Cerebellar cortex (tissue), 1 donor: ENCODE measurements around the gene ADAMTS7.
"Not testable (repeated sequence)": the region's sequence is repeated elsewhere in the genome, so short reads cannot be mapped to it uniquely, and the experiment has no call there.

Source experiments
- DNase-seq: peaks from one replicate; pipeline ENCODE4 v3.0.0-alpha.2; 2015; ENCODE audit warnings: low spot score

ADAMTS7 gene

DNA sequence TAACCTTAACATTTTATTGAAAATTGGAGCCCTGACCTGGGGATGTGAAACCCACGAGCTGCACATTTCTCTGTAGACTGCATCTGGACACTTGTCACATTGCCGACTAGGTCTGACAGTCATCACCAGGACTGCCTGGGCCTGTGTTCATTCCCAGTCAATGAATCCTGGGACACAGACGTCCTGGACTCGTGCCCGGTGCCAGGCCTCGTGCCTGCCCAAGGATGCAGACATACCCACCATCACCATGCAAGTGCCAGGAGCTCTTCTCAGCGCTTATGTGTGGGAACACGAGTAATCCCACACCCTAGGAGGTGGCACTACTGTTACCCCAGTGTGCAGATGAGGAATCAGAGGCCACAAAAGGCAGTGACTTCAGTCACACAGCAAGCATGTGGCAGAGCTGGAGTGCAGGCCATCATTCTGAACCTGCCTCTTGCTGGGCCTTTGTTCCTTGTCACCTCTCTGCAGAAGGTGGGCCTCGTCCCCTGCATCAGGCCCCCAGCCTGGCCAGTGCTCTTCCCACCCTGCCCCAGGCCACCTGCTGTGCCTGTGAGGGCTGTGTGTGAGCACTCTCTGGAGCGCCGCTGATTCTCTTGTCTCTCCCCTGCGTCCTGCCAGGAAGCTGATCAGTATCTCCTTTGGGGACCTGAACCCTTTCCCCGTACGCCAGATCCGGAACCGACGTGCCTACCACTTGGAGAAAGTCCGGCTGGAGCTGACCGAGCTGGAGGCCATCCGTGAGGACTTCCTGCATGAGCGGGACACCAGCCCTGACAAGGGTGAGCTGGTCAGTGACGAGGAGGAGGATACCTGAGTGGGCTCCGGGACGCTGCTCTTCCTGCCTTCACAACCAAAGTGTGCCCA is 58.5 kb downstream of the ADAMTS7 start:
- DNase-seq: no peak

DNA sequence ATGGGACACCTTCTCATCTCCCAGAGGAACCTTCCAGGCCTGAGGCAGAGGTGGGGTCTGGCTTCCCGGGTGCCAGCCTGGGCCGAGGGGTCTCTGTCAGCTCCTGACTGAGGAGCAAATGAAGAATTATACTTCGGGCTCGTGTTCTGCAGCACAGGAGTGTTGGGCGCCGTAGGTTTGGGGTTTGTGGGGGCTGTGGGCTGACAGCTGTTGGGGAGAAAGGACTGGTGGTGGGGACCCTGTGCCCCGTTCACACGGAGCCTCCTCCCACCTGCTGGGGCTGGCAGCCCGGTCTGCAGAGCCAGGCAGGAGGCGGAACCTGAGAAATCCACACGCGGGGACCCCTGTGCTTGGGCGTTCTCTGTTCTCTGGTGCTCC is 59.7 kb downstream of the ADAMTS7 start:
- DNase-seq: no peak

DNA sequence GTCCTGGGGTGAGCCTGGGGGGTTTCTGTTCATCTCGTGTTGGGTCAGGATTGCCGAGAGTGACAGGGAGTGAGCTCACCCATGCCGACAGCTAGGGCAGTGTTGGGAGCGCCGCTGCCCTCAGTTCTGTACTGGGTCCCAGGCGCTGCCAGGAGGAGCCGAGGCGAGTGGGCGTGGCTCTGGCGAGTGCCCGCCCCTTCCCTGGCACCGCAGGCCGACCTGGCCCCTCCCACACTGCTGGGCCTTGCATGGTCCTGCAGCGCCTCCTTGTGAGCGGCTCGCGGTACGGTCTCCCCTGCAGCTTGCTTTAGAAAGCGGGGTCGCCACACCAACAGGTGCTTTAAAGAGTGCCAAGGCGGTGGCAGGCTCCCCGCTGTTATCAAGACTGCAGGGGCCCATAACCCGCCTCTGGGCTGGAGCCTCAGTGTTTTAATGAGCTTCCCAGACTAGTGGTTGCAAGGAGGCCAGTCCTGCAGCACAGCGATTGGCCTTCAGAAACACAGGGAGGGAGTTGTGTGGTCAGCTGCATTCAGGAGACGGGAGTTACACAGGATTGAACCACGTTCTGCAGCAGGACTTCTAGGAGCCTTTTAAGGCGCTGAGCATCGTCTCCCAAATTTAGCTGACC is 60.2 kb downstream of the ADAMTS7 start:
- peak; percentile 85 for DNase-seq

DNA sequence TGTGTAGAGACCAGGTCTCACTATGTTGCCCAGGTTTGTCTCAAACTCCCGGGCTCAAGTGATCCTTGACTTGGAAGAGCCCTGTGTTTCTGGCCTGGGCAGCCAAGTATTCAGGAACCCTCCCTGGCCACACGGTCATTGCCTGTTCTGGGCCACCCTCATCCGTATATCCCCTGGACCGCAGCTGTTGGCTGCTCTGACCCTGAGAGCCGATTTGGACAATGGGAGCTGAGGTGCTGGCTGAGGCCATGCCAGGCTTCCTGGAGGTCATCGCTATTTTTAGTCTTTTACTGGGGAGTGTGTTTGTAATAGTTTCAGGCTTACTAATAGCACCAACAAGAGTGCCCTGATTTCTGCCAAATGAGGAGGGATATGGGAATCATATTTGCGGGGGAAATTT is 60.7 kb downstream of the ADAMTS7 start:
- DNase-seq: no peak

DNA sequence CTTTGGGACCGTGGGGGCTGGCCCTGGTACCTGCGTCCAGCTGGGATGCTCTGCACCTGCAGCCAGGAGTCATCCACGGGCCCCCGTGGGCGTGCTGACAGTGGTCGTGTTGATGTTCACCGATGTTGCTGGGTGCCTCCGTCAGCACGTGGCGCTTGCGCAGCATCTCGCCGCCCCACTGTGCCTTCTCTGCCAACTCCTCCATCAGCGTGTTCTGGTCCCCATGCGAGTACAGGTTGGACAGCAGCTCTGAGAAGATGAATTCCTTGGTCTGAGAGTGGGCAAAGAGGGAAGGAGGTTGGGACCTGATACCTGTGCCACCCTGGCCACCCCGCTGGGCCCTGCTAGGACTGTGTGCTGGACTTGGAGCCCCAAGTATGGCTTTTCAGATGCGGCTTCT is 61.4 kb downstream of the ADAMTS7 start:
- no peak for DNase-seq

DNA sequence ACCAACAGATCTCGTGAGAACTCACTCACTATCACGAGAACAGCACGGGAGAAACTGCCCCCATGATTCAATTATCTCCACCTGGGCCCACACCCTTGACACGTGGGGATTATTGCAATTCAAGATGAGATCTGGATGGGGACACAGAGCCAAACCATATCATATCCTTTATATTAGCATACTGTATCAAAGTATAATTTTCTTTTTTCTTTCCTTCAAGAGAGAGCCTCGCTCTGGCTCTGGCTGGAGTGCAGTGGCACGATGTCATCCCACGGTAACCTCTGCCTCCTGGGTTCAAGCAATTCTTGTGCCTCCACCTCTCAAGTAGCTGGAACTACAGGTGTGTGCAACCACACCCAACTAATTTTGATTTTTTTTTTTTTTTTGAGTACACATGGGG is 63.4 kb downstream of the ADAMTS7 start:
- DNase-seq: not testable (repeated sequence)

DNA sequence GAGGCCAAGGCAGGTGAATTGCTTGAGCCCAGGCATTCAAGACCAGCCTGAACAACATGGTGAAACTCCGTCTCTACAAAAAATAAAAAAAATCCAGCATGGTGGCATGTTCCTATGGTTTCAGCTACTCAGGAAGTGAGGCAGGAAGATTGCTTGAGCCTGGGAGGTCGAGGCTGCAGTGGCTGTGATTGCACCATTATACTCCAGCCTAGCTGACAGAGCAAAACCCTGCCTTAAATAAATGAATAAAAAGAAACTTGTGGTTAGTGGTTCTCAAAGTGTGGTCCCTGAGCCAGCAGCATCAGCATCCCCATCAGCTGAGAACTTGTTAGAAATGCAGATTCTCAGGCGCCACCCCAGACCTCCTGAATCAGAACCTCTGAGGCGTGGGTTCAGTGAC is 69.6 kb downstream of the ADAMTS7 start:
- DNase-seq: not testable (repeated sequence)

DNA sequence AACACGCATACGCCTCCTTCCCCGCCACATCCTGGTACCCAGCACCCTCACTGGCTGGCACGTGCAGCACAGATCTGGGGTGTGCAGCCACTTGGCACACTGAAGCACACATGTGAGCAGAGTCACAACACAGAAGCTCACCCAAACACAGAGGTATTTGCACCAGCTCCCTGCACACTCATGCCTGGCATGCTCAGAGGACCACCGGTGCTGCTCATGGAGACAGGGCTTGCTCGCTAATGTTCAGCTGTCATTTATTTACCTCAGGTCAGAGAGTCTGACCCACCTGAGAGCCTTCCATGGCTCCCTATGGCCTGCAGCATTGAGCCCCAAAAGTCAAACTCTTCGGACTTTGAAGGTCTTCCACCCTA is 70.4 kb downstream of the ADAMTS7 start:
- no peak for DNase-seq

DNA sequence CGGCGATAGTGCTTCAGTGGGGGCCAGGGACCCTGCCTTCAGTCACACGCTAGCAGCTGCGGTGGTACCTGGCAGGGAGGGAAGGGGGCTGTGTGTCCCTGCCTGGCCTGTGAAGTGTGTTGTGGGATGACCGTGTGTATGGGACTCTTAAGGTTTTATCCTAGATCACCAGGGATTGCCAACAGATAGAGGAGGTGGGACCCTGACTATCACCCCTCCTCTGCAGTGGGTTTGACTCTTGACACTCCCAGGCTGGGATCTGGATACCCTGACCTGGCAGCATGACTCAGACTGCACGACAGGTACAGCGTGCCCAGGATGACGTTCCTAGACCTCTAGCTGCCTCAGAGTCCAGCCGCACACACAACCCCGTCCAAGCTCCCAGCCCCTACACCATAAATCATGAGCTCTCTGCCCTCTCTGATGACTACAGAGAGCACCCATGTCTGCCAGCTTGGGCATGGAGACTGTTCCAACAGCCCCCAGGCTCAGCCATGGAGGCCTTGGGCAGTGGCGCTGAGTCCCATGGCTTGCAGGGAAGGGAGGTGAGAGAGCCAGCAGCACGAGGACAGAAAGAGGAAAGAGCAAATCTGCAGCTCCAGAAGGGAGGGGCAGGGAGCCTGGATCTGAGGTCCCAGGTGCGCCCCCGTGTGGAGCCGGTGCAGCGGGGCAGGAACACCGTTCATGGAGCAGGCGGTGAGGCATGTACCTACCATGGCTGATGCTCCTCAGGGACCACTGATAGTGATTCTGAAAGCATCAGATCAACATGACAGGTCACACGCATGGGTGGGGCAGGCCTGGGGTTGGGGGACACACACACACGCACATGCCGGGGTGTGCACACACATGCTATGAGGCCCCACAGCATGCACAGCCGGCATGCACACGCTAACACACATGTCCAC is 71.0 kb downstream of the ADAMTS7 start:
- peak; percentile 58 for DNase-seq

DNA sequence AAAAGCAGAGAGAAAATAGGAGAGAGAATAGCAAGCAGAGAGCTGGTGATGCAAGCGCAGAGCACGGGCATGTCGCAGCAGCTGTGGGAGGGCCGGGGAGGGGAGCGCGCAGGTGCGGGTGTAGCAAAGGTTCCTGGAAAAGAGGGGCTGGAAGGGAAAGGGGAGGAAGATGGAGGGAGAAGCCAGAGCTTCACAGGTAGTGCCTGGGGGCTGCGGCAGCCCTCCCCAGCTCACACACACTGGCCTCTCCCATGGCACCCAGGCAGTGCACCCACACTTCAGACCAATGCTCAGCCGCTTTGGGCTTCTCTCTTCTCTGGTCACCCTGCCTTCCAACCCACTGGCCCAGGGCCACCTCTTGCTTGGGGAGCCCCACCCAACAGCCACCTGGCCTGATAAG is 72.1 kb downstream of the ADAMTS7 start:
- no peak for DNase-seq

DNA sequence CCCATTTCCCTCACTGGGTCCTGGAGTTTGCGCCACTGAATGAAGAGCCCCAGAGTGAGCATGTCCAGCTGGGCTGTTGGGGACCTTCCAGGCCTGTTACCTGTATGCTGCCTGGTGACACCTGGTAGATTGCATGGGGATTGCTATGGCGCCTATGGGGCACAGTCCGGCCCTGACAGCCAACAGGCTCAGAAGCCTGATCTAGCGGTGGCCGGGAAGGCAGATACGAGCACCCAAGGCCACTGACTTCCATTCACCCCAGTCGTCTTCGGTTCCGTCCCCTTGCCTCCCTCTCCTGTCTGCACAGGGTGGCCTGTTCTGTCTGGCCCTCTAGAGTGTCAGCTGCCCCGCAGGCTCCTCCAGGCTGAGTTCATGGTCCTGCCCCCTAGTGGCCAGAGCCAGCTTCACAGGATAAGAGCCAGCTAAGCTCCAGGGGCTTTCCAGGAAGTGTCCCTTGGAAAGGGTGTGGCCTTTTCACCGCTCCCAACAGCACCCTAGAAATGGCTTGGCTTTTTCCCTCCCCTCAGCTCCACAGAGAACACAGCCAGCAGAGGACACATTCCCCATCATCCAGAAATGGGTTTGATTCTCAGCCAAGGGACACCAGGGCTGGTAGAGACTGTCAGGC is 73.2 kb downstream of the ADAMTS7 start:
- peak; percentile 56 for DNase-seq

DNA sequence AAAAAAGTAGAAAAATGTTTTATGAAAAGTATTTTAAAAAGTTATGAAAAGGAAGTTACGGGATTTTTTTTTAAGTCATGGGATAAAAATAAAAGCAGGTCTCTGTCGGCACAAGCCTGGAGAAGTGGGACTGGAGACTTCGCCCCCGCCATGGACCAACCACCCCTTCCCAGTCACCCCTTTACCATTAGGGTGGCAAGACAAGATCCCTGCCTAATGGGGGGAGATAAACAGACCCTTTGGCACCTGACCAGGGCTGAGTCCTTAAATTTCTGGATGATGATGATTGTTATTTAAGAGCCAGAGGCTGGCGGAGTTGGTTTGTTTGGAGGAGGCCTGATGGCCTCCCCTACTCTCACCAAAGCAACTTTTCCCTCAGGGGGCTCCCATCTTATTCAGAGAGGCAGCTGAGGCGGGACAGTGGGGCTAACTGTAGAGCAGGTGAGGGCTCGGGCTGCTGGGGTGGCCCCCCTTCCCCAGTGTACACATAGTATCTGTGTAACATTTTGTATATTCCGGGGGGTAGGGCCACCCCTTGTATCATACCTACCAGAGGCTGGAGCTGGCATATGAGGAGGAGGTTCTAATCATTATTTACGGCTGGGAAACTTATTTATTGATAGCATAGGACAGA is 74.0 kb downstream of the ADAMTS7 start:
- DNase-seq: no peak

DNA sequence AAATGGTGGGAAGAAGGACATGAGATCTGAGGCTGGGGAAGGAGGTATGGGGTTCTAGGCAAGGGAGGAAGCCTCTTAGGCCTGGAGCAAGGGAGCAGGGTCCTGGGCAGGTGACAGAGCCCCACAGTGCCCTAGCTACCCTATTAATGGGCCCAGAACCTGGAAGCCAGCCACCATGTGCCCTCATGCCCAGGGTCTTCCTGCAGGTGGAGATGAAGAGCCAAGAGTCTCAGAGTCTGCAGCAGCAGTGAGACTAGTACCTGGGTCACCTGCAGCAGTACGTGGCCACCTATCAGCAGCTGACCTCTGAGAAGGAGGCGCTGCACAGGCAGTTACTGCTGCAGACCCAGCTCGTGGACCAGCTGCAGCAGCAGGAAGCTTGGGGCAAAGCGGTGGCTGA is 75.0 kb downstream of the ADAMTS7 start:
- not testable (repeated sequence) for DNase-seq

DNA sequence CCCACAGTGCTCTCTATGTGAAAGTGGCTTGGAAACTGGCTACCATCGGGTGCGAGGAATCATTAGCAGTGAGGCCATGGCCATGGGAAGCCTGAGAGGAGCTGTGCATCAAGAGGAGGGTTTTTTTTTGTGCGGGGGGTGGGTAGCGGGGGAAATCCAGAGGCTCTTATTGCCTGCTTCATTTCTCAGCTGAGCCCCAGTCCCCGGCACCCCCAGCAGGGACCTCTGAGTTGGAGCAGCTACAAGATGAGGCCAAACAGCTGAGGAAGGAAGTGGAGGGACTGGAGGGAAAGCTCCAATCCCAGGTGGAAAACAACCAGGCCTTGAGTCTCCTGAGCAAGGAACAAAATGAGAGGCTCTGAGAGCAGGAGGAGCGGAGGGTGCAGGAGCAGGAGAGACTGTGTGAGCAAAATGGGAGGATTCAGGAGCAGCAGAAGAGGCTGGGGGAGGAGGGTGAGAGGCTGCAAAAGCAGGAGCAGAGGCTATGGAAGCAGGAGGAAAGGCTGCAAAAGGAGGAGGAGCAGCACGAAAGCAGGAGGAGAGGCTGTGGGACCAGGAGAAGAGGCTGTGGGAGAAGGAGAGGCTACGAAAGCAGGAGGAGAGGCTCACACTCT is 76.7 kb downstream of the ADAMTS7 start:
- DNase-seq: no peak

DNA sequence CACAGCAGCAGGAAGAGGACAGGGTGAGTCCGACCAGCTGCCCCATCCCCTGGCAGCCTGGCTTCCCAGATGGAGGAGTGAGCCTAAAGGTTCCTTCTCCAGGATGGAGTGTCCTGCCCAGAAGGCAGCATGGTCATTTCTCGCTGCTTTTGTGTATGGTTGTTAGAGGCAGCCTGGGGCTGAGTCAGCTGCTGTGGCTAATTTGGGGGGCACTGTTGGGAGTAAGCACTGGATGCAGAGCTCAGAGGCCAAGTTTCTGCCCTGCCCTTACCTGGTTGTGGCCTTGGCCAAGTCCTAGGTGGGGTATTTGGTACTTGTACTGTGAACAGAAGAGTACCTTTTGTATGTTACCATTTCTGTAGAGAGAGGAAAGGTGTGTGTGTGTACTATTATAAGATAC is 78.6 kb downstream of the ADAMTS7 start:
- DNase-seq: no peak

DNA sequence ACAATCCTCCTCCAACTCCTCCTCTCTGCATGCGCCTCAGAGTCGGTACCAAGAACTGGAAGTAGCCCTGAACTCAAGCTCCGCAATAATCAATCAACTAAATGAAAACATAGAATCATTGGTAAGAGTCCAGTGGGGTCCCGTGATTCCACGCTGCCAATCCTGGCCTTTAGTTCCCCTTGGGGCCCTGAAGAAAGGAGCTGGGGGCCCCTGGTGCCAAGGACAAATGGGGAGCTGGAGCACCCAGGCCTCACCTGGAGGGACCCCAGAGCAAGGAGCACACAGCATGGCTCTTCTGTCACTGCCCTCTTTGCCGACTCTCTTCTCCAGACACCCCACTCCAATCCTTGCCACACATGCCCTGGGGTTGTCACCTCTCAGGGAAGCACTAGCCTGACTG is 80.3 kb downstream of the ADAMTS7 start:
- no peak for DNase-seq

DNA sequence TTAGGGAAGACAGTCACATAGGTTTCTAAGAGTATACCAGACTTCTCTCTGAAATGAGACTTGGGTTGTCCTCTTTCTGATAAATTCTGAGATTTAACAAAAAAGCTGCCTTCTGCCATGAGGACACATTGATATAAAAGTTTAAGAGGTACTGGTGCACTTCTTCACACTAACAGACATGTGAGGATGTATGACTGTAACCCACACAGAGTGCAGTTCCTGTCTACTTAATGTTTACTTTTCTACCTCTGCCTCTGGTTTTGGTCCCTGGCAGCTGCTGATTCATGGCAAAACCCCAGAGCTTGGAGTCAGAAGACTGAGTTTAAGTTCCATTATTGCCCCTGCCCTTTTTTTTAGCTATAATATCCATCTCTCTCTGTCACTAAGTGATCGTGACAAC is 82.8 kb downstream of the ADAMTS7 start:
- DNase-seq: not testable (repeated sequence)

DNA sequence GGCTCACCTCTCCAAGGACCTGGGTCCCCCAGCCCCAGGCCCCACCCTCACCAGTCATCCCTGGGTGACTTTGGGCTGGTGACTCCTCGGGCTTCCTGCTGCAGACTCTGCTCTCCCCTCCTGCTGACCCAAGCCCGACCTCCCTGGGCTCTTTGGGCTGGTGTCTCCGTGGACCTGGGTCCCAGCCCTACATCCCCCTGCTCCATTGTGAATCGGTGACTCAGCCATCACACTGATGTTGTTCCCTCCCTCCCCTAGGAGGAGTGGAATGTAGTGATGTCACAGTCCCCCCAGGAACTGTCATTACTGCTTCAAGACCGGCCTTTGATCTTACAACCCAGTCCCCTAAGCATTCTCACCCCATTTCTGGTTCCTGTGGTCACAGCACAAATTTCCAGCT is 83.7 kb downstream of the ADAMTS7 start:
- no peak for DNase-seq

DNA sequence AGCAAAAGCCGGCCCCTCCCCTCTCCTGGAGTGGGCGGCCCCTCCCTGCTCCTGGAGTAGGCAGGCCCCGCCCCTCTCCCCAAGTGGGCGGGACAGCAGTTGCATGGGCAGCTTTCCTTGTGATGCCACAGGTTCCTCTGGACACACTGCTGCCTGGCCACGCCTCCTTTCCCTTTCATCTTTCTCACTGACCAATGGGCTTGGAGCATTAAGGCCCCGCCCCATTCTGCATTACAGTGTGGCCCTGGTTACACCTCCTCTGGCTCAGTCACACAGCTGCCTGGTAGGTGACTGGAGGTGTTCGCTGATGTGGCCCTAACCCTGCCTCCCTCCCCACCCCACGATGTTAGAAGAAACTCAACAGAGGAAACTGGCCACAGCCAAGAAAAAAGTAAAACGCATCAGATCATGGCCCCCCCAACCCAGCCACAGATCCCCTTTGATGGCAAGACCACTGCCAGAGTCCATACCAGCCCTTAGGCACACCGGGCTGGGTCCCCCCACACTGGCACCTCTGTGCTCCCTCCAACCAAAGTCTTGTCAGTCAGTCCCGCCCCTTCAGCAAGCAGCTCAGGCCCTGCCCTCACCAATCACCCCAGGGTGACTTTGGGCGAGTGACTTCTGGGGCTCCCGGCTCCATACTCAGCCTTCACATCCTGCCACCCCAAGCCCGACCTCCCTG is 84.3 kb downstream of the ADAMTS7 start:
- DNase-seq: peak; percentile 16

DNA sequence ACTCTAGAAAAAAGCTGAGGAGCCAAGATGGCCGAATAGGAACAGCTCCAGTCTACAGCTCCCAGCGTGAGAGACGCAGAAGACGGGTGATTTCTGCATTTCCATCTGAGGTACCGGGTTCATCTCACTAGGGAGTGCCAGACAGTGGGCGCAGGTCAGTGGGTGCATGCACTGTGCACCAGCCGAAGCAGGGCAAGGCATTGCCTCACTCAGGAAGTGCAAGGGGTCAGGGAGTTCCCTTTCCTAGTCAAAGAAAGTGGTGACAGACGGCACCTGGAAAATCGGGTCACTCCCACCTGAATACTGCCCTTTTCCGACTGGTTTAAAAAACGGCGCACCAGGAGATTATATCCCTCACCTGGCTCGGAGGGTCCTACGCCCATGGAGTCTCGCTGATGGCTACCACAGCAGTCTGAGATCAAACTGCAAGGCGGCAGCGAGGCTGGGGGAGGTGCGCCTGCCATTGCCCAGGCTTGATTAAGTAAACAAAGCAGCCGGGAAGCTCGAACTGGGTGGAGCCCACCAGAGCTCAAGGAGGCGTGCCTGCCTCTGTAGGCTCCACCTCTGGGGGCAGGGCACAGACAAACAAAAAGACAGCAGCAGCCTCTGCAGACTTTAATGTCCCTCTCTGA is 91.3 kb downstream of the ADAMTS7 start:
- DNase-seq: not testable (repeated sequence)
